Measurements from ENCODE around the gene GRK4.
"Not testable (repeated sequence)": the region's sequence is repeated elsewhere in the genome, so short reads cannot be mapped to it uniquely, and the experiment has no call there.

GRK4 gene

DNA sequence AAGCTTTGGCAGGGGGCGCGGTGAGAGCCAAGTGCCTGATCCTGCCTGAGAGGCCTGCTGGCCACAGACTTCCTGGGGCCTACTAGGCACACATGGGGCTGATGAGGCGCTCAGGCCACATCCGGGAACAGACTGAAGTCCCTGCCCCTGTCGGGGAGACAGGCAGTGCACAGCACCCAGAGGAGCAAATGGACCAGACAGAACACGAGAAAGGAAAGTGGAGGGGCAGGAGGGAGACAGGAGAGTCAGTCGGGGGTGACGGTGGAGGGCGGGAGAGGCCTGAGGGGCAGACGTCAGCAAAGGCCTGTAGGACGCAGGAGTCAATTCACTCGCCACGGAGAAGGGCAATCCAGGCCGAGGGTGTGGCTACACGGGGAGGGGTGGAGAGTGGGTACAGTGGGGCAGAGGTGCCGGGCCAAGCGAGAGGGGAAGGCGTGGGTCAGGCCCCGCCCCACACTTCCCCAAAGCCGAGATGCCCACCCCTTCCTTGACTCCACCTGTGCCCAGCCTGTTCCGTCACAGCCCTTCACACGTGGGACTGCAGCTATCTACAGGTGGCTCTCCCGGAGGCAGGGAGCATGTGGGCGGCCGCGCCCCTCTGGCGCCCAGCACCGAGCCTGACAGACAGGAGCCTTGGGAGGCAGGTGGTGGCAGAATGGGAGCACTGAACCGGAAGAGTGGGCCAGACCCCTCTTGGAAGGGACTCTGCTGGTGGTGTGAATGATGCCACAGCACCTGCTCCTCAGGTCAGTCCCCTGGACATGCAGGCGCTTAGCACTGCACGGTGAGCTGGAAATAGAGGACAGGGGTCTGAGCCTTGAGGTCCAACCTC is 20.6 kb upstream of the GRK4 start:
- DNase-seq = no peak

DNA sequence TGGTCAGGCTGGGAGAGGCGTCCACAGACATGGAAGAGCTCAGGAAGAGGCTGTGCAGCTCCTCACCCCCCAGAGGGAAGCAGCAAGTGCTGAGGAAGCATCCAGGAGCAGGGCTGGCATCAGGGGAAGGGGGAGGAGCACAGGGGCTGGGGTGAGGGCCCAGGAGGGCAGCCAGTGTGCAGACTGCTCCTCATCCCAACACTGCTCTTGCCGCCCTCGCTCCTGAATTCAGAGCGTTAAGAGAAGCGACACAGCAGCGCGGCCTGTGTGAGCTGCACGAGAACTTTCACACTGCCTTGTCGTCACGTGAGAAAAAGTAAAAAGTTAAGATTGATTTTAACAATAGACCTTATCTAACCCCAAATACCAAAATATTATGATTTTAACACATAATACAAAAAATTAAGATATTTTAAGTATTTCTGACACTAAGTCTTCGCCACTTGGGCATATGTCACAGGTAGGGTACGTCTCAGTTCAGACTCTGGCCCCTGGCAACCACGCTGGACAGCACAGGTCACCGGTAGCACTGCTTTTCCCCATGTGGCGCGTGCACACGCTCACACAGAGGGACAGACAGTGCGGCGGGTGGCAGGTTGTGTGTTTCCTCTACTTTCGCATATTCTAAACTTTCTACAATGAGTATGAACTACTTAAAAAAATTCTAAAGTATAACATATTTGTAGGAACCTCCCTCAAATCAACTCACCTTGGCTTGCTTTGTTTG is 19.8 kb upstream of the GRK4 start:
- DNase-seq = peak; percentile 21

GRCh38 chr4:2944091-2944482 is 19.3 kb upstream of the GRK4 start:
- peak; percentile 35 for DNase-seq

DNA sequence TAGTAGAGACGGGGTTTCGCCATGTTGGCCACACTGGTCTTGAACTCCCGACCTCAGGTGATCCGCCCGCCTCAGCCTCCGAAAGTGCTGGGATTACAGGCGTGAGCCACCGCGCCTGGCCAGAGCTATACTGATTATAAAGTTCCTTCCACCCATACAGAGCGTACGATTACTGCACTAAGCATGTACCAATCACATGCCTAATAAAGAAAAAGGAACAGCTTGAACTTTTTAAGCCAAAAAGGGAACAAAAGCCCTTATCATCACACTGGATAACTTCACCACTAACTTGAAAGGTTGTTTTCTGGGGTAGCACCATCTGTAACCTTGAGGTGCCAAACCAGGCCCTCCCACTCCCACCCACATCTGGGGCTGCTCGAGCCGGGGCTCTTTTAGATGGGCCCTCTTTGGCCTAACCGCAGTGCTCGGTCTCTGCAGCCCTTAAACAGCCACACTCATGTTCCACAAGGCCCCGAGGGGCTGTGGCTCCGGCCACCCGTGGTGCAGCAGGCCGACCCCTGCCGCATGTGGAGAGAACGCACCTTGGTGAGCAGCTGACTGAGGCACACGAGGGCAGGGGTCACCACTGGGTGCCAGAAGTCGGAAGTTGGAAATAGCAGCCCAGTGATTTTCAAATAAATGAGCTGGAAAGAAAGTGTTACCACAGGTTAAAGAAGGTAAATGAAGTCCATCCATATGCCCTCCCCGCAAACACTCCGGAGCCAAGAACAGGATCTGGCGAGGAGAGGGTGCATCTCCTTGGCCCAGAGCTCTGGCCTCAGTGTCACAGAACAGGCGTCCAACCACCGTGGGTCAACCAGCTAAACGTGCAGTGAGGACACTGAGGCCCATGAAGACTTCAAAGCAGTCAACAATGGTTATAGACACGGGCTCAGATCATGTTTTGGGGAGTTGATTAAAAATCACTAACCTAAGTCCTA is 18.5 kb upstream of the GRK4 start:
- DNase-seq = peak; percentile 20

DNA sequence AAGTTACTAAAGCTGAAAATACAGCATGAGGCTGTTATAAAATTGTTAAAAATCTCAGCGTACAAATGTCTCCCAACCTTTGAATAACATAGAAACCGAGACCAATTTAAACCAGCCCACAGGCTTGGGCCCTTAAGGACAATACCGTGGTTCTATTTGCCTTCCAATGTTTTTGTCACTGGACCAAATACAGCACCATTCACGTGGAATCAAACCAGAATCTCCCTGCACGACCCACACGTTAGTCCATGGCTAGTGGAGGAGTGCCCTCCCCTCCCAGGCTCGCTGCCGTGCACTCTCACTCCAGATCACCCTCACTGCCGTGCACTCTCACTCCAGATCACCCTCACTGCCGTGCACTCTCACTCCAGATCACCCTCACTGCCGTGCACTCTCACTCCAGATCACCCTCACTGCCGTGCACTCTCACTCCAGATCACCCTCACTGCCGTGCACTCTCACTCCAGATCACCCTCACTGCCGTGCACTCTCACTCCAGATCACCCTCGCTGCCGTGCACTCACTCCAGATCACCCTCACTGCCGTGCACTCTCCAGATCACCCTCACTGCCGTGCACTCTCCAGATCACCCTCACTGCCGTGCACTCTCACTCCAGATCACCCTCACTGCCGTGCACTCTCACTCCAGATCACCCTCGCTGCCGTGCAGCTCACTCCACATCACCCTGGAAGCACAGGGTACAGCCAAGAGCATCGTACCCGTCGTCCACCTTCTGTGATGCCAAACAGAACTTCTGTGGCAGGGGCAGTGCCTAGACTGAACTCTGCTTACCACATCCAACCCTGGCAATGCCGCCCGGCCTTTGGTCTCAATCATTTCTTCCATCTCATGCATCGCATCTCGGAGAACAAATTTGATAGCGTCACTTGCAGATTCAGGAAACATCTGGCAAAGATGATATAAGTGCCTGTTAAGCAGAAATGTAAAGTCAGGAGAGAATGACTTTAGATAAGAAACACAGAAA is 17.5 kb upstream of the GRK4 start:
- peak; percentile 18 for DNase-seq

- peak; percentile 23 for DNase-seq
Measured at GRCh38 chr4:2946812-2947600, 16.4 kb upstream of the GRK4 start.

DNA sequence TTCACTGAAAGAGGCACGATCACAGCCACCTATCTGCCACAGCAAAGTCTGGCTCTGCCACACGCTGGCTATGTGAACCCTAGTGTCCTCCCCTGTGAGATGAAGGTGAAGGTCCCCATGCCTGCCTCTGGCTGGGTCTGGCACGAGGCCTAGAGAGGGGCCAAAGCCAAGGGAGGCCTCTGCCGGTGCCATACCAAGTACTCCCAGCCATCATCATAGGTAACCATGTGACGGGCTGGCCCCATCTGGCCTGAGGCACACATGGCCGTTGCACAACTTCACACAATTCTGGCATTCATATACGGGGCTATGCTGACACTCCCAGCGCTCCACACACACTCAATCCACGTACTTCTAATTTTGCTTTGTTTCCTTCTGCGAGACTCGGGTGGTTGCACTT is 15.4 kb upstream of the GRK4 start:
- peak; percentile 20 for DNase-seq

DNA sequence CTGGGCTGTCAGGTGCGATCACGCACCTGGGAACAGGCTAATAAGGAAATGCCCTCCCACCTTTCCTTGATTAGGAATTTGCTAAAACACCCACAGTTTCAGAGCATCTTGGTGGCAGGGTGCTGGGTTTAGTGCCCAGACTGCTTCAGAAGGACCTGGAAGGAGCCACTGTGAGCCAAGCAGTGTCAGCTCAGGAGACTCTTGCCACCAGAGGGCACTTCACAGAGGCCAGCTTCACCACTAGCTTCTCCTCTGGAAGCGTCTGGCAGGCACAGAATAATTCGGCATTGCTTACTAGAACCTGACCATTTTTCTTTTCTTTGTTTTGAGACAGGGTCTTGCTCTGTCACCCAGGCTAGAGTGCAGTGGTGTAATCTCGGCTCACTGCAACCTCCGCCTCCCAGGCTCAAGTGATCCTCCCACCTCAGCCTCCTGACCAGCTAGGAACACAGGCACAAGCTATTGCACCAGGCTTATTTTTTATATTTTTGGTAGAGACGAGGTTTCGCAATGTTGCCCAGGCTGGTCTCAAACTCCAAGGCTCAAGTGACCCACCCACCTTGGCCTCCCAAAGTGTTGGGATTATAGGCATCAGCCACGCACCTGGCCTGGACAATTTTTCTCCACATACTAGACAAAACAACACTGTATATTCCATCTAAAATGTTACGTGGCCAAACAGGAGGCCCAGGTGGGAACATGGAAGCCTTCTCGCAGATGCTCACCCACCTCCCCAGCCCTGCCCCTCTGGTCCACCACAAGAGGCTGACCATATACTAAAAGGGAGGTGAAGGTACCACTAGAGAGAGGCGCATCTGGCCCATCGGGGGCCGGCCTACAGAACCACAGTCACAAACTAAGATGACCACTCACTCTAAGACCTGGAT is 14.2 kb upstream of the GRK4 start:
- DNase-seq = peak; percentile 47

GRCh38 chr4:2949782-2950125 is 13.6 kb upstream of the GRK4 start:
- peak; percentile 16 for DNase-seq

DNA sequence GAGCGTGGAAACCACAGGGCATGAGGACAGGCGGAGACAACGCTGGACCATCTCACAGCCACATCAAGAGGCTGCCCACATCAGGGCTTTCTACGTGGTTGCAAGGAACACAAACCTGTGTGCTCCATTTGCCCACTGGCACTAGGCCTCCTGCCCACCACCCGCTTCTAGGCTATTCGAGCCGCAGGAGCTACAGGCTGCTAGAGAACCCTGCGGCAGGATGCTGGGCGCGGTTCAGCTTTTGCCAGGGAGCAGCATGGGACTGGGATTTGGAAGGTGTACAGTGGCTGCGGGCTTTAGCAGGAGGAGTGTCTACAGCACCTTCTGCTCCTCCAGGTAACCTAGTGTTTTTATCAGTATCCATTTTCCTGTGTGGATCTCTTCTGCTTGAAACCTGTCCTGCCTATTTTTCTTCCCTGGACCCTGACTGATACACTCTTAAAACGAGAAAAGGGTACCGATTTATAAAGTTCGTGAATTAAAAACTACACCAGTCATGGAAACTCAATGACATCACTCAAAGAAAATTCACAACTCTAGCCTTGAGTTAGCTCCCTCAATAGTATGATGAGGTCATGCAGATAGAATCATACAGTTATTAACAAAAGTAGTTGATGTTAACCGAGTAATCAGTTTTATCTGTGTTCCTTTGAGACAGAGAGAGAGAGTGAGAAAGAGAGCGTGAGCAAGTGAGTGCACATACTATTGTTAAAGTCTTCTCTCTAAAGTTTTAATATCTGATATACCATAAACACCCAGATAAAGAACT is 13.0 kb upstream of the GRK4 start:
- no peak for DNase-seq

DNA sequence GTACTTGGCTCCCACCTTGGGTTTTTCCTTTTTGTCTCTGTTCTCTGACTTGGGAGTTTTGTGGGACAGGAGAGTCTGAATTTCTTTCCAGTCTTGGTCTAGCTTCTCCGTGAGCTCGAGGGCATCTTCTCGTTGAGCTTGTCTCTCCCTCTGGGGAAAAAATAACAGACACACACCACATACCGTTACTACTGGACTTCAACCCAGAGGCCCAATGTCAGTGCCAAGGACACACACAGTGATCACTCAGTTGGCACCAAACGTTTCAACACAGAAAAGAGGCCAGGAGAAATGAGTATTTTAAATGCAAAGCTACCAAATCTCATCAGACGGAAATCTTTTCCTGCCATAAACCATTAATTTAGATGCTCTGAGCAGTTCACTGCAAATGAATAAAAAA is 9.9 kb upstream of the GRK4 start:
- no peak for DNase-seq

DNA sequence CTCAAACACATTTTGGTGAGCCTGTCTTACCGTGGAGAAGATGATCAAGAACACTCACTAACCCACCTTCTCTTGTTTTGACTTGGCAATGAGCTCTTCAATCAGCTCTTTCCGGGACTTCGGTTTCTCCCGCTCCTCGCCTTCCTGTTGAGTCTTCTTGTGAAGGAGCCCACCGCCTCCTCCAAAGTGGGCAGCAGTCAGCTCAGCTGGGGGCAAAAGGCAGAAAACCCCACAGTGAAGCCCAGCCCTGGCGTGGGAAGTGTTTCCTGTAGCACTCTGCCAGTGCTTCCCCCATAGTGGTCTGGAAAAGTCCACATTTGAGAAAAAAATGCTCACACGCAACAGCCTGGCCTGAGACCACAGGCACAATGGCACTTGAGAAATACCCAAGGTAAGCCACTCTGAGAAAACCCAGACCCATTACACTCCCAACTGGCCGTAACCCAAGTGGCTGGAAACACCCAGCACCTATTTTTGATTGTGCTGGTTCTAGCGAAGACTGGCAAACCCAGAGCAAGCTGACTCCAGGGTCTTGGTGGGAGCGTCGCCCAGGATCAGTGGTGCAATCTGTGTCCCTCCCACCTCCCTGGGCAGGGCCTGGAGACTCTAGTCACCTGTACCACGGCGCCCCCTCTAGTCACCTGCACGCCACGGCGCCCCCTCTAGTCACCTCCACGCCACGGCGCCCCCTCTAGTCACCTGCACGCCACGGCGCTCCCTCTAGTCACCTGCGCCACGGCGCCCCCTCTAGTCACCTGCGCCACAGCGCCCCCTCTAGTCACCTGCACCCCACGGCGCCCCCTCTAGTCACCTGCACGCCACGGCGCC is 8.8 kb upstream of the GRK4 start:
- DNase-seq = peak; percentile 89

- not testable (repeated sequence) for DNase-seq
Measured at GRCh38 chr4:2955186-2956044, 8.0 kb upstream of the GRK4 start.

DNA sequence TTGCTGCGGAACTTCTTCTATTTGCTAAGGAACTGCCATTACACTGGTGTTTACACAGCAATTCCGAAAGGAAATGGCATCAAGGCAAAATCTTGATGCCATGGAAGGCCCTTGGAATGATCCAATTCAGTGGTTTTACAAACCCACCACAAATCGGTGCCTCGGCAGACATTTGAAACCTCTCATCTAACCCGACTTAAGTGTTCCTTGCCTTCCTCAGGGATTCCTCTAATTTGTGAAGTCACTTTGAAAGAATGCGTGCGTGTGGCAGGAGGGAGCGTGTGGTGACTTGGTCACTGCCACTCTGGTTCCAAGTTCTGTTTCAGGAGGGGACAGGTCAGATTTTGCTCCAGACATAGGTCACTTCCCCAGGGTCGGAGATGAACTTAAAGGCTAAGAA is 4.9 kb upstream of the GRK4 start:
- DNase-seq = no peak

DNA sequence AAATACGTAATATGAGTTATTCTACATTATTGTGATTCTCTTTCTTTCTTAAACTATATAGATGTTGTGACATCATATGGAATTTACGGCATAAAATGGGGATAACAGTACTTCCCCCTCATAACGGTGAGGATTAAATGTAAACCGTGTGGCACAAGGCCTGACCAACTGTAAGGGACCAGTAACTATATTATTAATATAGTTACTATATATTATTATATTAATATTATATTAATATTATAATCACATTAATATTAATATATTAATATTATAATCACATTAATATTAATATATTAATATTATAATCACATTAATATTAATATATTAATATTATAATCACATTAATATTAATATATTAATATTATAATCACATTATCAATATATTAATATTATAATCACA is 2.9 kb upstream of the GRK4 start:
- DNase-seq = not testable (repeated sequence)

DNA sequence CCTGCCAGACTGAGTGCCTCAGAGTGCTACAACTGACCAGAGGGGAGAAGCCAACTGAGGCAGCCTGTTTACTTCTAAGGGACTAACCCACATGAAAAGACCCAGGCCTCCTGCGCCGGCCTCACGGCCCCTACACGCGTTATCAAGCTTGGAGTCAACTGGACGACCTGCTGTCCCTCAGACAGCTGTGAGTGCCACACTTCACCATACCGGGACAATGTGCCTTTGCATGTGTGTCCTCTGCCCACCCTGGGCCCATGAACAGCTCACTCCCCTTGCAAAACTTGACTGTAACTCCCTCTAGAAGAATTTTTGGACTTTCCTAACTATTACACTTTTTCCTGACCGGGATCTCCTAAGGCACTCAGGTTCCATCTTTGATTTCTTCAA is 2.0 kb upstream of the GRK4 start:
- DNase-seq = peak; percentile 55

DNA sequence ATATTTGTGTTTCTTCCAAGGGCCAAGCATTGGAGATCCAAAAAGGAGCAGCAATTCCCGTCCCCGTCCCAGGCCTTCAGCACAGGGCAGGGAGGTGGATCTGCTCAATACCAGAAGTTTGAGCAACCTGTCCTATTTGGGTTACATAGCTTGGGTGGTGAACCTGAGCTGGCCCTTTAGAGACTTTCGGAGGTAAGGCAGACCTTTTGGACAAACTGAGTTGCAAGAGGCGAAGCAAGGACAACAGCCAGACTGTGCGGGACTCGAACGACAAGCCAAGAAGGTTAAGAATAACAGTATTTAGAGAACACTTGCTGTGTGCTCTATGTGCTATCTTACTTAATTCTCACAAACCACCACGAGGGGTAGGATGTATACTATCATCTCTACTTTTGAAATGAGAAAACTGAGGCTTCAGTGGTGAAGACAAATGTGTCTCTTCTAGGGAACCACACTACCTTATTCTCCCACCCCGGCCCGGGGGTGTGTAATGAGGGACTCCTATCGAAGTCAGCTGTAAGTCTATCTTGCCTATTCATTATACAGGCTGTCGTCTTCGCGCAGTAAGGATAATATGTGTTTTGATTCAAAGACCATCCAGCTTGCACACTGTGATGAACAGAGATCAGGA is 1.4 kb upstream of the GRK4 start:
- peak; percentile 85 for DNase-seq
